ENCODE results near the gene SLC7A6. TPM values are rescaled to one million over a fixed set of nuclear protein-coding genes. Genes with fewer than 3 reads are reported as not detected.

SLC7A6 gene
- total RNA-seq, 1 experiment from 2014 or later: 53.7 TPM

GRCh38 chr16:68300734-68301459 is 36.6 kb downstream of the SLC7A6 start:
- DNase-seq (ENCODE audit: low spot score): no peak

GRCh38 chr16:68306633-68307032 is 42.3 kb downstream of the SLC7A6 start:
- DNase-seq (ENCODE audit: low spot score): no peak

- DNase-seq (ENCODE audit: low spot score): no peak
These were observed 45.5 kb downstream of the SLC7A6 start for GRCh38 chr16:68309799-68310198.

- DNase-seq (ENCODE audit: low spot score): no peak
These were observed 46.1 kb downstream of the SLC7A6 start for GRCh38 chr16:68310437-68310773.

- DNase-seq (ENCODE audit: low spot score): peak; percentile 92
These were observed 46.6 kb downstream of the SLC7A6 start, which contains the start of the genes PRMT7 and SLC7A6OS for GRCh38 chr16:68310774-68311511. Gene PRMT7 (plus strand): TSS chr16:68311019. CDS start chr16:68315980, 4,961 bp downstream. Gene SLC7A6OS (minus strand): TSS chr16:68310946. CDS start chr16:68310926, 20 bp downstream.

GRCh38 chr16:68313116-68313515 is 48.8 kb downstream of the SLC7A6 start:
- DNase-seq (ENCODE audit: low spot score): no peak

- DNase-seq (ENCODE audit: low spot score): no peak
These were observed 55.0 kb downstream of the SLC7A6 start for GRCh38 chr16:68319185-68319908.

- DNase-seq (ENCODE audit: low spot score): no peak
These were observed 60.0 kb downstream of the SLC7A6 start for GRCh38 chr16:68324336-68324735.

GRCh38 chr16:68324780-68325357 is 60.5 kb downstream of the SLC7A6 start:
- no peak for DNase-seq (ENCODE audit: low spot score)

- DNase-seq (ENCODE audit: low spot score): peak; percentile 87
These were observed 64.0 kb downstream of the SLC7A6 start for GRCh38 chr16:68328151-68328859.

- no peak for DNase-seq (ENCODE audit: low spot score)
These were observed 64.6 kb downstream of the SLC7A6 start for GRCh38 chr16:68328860-68329390.

GRCh38 chr16:68331879-68332410 is 67.6 kb downstream of the SLC7A6 start:
- DNase-seq (ENCODE audit: low spot score): no peak

GRCh38 chr16:68332411-68333121 is 68.2 kb downstream of the SLC7A6 start:
- peak; percentile 51 for DNase-seq (ENCODE audit: low spot score)

- DNase-seq (ENCODE audit: low spot score): no peak
These were observed 70.8 kb downstream of the SLC7A6 start for GRCh38 chr16:68335175-68335574.

GRCh38 chr16:68338326-68339119 is 74.2 kb downstream of the SLC7A6 start:
- no peak for DNase-seq (ENCODE audit: low spot score)

- no peak for DNase-seq (ENCODE audit: low spot score)
These were observed 74.9 kb downstream of the SLC7A6 start for GRCh38 chr16:68339214-68339613.

- no peak for DNase-seq (ENCODE audit: low spot score)
These were observed 78.3 kb downstream of the SLC7A6 start for GRCh38 chr16:68342620-68343019.

- no peak for DNase-seq (ENCODE audit: low spot score)
These were observed 78.8 kb downstream of the SLC7A6 start for GRCh38 chr16:68343137-68343536.

- no peak for DNase-seq (ENCODE audit: low spot score)
These were observed 79.9 kb downstream of the SLC7A6 start for GRCh38 chr16:68344252-68344651.
